Activated CD4-positive, alpha-beta T cell treated with anti-CD3 and anti-CD28 coated beads, Interleukin-2, amount 50 U/mL, for 1 hour (primary cell): ENCODE data around the gene NR2F2.
"Not testable (repeated sequence)": the region's sequence is repeated elsewhere in the genome, so short reads cannot be mapped to it uniquely, and the experiment has no call there.

Source experiments
- DNase-seq: peaks from one replicate; pipeline ENCODE4 v3.0.0-alpha.2; 2020

NR2F2 gene

DNA sequence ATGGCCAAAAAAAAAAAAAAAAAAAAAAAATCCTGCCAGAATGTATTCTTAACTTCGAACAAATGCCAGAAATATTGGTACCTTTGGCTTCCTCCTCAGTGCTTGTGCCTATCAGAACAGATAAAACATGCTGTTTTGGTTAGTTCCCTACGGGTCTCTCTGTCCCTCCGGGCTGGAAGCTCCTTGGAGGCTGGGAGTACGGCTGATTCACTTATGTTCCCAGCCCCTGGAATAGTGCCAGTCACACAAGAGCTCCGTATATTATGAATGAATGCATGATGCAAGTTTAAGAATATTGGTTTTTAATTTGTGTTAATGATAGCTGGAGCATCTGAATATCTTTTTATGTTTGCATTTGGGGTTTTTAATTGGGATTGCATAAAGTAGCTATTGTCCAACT lies 44.0 kb downstream of the NR2F2 start:
- no peak for DNase-seq

GRCh38 chr15:96379592-96379991 lies 49.1 kb downstream of the NR2F2 start:
- not testable (repeated sequence) for DNase-seq

- DNase-seq, result no peak
These were observed 51.0 kb downstream of the NR2F2 start for GRCh38 chr15:96381463-96381862.

DNA sequence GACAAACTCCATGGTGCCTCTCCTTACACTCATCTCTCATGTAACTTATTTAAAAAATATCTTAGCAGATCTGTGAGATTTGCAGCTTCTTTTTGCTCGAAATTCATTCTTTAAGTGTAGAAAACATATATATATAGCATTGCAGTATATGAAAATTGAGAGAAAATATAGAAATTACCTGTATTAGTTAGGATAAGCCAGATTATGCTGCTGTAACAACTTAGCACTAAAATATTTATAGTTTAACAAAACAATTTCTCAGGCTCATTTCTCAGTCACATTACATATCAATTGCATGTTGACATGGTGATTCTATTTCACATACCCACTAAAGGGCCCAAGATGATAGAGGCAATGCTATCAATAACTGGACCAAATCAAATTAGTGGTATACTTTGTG lies 54.7 kb downstream of the NR2F2 start:
- no peak for DNase-seq

DNA sequence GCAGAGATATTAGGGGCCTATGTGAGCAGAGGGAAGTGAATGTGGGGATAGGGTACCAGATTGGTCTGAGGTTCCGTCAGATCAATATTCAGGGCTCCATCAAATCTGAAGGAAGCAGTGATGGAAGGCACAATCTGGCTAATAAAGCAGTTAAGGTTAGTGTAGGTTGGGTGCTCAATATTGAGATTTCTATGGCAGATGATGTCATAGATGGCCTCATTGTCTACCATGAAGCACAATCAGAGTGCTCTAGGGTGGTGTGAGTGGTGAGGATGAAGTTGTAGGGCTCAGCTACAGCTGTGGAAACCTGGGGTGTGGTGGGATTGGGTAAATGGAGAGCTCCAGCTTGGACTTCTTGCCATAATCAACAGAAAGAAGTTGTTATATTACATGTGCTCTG lies 58.2 kb downstream of the NR2F2 start:
- DNase-seq, result no peak
